Chondrocyte (in vitro differentiated cells): Measurements from ENCODE around the gene SLF1. TPM values are rescaled to one million over a fixed set of nuclear protein-coding genes. Genes with fewer than 3 reads are reported as not detected.
A peak's percentile ranks its signal among the peaks of the same experiment; 100 is the strongest.
"Not testable (repeated sequence)": the region's sequence is repeated elsewhere in the genome, so short reads cannot be mapped to it uniquely, and the experiment has no call there.

Source experiments
- DNase-seq: peaks from one replicate; pipeline ENCODE4 v3.0.0; 2021; ENCODE audit warnings: mixed read lengths, low spot score
- H3K27ac Mint-ChIP-seq: one replicate; pipeline ENCODE4 v1.8.0; 2021; ENCODE audit warnings: mild to moderate bottlenecking, moderate library complexity, mixed read lengths; ENCODE audit not compliant: unreplicated experiment
- H3K27me3 Mint-ChIP-seq: 2 replicates; pipeline ENCODE4 v1.8.0; 2021; ENCODE audit warnings: low read depth, mixed read lengths
- H3K36me3 Mint-ChIP-seq: 2 replicates; pipeline ENCODE4 v1.8.0; 2021; ENCODE audit warnings: low read depth, mixed read lengths
- H3K4me1 Mint-ChIP-seq: 2 replicates; pipeline ENCODE4 v1.8.0; 2021; ENCODE audit warnings: low read depth, mild to moderate bottlenecking, mixed read lengths
- H3K4me3 Mint-ChIP-seq: one replicate; pipeline ENCODE4 v1.8.0; 2021; ENCODE audit warnings: mild to moderate bottlenecking, moderate library complexity, mixed read lengths; ENCODE audit not compliant: unreplicated experiment
- H3K9me3 Mint-ChIP-seq: 2 replicates; pipeline ENCODE4 v1.8.0; 2021; ENCODE audit warnings: low read depth, mixed read lengths
- long read RNA-seq: library from polyadenylated mRNA; stranded (forward); transcript quantifications from one replicate; pipeline ENCODE4 v2.0.0, GENCODE V29; 2021
- total RNA-seq: library from RNA; stranded (reverse); gene quantifications from 3 replicates; pipeline ENCODE4 v1.2.1, GENCODE V29; 2021
- TF ChIP-seq, protein P1 (sequence below): fragments of 200-600 bp; sonication (generic); IDR thresholded peaks from 2 replicates; pipeline ENCODE4 v1.5.0; 2021; ENCODE audit warnings: antibody characterized with exemption, mild to moderate bottlenecking, moderate library complexity

SLF1 gene
- 2.6 to 5.4 TPM (median 3.9 TPM) in 3 replicates for total RNA-seq
- long read RNA-seq, full-length matches to known transcripts, result 7 of 13 reads
- long read RNA-seq, partial matches to known transcripts, result 1 of 13 reads
- long read RNA-seq, other reads (novel, unspliced or antisense), result 5 of 13 reads

GRCh38 chr5:94618493-94619328 lies at the start of gene SLF1, which contains the start of gene KIAA0825:
Gene SLF1 (plus strand): TSS chr5:94618669. CDS start chr5:94628811, 10,142 bp downstream.
Gene KIAA0825 (minus strand): TSS chr5:94618604. CDS start chr5:94537126, 81,478 bp downstream.
- TF ChIP-seq, protein P1, sequence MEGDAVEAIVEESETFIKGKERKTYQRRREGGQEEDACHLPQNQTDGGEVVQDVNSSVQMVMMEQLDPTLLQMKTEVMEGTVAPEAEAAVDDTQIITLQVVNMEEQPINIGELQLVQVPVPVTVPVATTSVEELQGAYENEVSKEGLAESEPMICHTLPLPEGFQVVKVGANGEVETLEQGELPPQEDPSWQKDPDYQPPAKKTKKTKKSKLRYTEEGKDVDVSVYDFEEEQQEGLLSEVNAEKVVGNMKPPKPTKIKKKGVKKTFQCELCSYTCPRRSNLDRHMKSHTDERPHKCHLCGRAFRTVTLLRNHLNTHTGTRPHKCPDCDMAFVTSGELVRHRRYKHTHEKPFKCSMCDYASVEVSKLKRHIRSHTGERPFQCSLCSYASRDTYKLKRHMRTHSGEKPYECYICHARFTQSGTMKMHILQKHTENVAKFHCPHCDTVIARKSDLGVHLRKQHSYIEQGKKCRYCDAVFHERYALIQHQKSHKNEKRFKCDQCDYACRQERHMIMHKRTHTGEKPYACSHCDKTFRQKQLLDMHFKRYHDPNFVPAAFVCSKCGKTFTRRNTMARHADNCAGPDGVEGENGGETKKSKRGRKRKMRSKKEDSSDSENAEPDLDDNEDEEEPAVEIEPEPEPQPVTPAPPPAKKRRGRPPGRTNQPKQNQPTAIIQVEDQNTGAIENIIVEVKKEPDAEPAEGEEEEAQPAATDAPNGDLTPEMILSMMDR, result peak; percentile 16
- Mint-ChIP-seq H3K27me3 (no peaks in the 10 kb centered on the region), H3K4me3 (peak within 1 kb of the TSS; percentile 91), H3K4me1 (peaks cover 32% of the 10 kb centered on the region), H3K36me3 (no peaks in the 10 kb centered on the region), H3K9me3 (no peaks in the 10 kb centered on the region), H3K27ac (peak within 1 kb of the TSS; percentile 89)
- peak; percentile 96 for DNase-seq

DNA sequence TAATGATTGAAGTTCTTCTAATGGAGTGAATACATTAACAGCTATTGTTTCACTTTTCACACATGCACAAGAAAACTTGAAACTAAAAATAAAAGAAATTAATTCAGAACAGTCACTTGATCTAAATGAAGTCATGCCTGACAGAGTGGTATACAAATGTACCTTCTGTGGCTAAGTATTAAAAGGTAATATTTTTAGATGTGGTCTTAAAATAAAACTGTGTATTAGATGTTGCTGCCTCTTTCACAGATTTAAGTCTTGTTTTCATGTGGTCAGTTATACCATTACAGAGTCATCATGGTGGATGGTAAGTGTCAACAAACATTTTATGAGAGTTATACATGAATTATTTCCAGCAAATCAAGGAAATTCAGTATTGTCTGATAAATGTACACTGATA lies 47.1 kb upstream of the SLF1 start:
- H3K9me3 Mint-ChIP-seq, result no peaks in the 10 kb centered on the region
- TF ChIP-seq, protein P1, result no peak
- H3K4me1 Mint-ChIP-seq, result peaks cover 4% of the 10 kb centered on the region
- H3K4me3 Mint-ChIP-seq, result no peak overlapping the region
- no peaks in the 10 kb centered on the region for H3K36me3 Mint-ChIP-seq
- no peak for DNase-seq
- H3K27ac Mint-ChIP-seq, result no peak overlapping the region
- no peaks in the 10 kb centered on the region for H3K27me3 Mint-ChIP-seq

DNA sequence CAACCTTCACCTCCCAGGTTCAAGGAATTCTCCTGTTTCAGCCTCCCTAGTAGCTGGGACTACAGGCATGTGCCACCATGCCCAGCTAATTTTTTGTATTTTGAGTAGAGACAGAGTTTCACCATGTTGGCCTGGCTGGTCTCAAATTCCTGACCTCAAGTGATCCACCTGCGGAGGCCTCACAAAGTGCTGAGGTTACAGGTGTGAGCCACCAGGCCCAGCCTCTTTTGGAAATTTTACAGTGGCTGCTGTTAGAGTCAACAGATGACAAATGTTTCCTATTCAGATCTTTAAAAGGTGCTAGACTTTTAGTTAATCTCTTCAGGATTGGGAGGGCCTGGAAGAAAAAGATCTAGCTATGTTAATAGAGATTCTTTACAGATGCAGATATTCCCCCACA lies 45.1 kb upstream of the SLF1 start:
- H3K27ac Mint-ChIP-seq, H3K4me1 Mint-ChIP-seq, DNase-seq, H3K9me3 Mint-ChIP-seq, H3K27me3 Mint-ChIP-seq, H3K4me3 Mint-ChIP-seq, H3K36me3 Mint-ChIP-seq: not testable (repeated sequence)

DNA sequence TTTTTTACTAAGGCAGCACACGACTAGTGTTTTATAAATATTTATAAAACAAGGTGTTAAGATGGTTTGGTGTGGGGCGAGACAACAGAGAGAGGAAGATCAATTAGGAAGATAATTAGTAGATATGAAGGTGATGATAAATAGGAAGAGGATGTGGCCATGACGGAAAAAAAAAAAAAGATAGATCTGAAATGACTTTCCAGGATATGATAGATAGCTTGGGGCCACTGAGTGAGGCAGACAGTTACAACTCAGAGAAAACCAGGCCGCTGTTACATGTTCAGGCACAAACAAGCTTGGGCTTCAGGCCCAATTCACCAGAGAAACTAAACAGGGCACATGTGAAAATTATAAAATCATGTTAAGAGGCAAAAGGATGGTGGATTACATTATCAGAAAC lies 43.3 kb upstream of the SLF1 start:
- peaks cover 4% of the 10 kb centered on the region for H3K4me1 Mint-ChIP-seq
- H3K27me3 Mint-ChIP-seq, result no peaks in the 10 kb centered on the region
- H3K4me3 Mint-ChIP-seq, result no peak overlapping the region
- H3K9me3 Mint-ChIP-seq, result no peaks in the 10 kb centered on the region
- no peak for DNase-seq
- H3K36me3 Mint-ChIP-seq, result no peaks in the 10 kb centered on the region
- no peak overlapping the region for H3K27ac Mint-ChIP-seq
- TF ChIP-seq, protein P1, result no peak

GRCh38 chr5:94577466-94578245 lies 40.8 kb upstream of the SLF1 start:
- Mint-ChIP-seq H3K27ac (no peak overlapping the region), H3K27me3 (no peaks in the 10 kb centered on the region), H3K4me3 (no peak overlapping the region), H3K9me3 (no peaks in the 10 kb centered on the region), H3K4me1 (peaks cover 4% of the 10 kb centered on the region), H3K36me3 (no peaks in the 10 kb centered on the region)
- TF ChIP-seq, protein P1, result no peak
- no peak for DNase-seq
